HG02885 (cell line): ENCODE data around the gene HSPE1.

Source experiments
- ATAC-seq: cut with Tn5 transposase; IDR thresholded peaks from one replicate; pipeline ENCODE4 v1.9.1; 2021; ENCODE audit warnings: mild to moderate bottlenecking; ENCODE audit not compliant: unreplicated experiment, poor library complexity

The HSPE1 gene

DNA sequence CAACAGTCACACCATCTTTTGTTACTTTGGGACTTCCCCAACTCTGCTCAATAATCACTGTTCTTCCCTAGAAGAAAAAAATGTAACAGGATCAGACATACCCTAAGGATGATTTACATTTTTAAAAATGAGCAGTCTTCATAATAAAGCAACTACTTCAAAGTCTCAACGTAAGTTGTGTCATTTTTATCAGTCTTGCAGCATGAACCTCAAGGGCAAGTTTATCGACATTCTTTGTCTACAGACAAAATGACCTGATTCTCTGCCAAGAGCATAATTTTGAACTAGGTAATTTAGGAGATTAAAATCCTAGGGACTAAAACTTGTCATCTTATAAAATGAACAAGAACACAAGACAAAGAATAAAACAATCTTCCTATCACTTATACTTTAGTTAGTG lies 2.9 kb upstream of the HSPE1 start:
- ATAC-seq: no peak

- ATAC-seq: no peak
These were observed 1.8 kb upstream of the HSPE1 start for GRCh38 chr2:197498235-197498936.

GRCh38 chr2:197498937-197499593 lies 1.1 kb upstream of the HSPE1 start:
- peak; percentile 20 for ATAC-seq

DNA sequence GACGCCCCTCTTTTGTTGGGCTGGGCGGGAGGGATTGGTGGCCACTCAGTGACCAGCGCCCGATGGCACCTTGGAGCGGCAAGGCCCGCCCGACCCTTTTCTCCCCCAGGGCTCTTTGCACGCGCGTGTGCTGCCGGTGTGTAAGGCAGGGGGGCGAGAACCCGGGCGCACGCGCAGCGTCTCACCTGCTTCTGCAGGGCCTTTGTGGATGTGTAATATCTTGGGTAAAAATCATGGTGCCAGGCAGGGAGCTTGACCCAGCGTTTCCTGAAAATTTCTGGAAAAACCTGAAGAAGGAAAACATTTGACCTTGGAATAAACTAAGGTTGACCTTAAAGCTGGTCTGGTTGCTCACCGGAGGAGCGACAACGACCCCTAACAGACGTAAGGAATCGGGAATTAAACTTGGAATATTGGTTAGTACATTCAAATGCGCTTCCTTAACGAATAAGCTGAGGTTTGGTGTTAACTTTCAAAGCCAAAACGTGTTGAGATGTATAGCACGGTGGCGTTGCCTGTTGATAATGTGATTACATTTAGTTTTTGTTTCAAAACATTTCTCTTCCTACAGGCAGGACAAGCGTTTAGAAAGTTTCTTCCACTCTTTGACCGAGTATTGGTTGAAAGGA lies 438 bp downstream of the HSPE1 start:
- peak; percentile 5 for ATAC-seq

DNA sequence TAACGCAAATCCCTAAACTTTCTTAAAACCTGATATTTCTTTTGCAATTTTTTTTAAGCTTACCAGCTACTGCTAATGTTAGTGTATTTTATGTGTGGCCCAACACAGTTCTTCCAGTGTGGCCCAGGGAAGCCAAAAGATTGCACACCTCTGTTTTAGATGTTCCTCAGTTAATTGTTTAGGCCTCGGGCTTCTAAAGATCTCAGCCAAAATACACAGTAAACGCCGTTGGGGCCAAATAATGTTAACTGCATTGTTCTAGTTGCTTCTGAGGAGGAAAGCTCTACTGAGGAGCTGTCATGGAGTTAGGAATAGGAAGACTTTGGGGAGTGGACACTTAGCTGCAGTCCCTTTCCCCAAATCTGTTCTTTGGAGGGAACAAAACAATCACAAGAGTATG lies 2.0 kb downstream of the HSPE1 start:
- no peak for ATAC-seq

DNA sequence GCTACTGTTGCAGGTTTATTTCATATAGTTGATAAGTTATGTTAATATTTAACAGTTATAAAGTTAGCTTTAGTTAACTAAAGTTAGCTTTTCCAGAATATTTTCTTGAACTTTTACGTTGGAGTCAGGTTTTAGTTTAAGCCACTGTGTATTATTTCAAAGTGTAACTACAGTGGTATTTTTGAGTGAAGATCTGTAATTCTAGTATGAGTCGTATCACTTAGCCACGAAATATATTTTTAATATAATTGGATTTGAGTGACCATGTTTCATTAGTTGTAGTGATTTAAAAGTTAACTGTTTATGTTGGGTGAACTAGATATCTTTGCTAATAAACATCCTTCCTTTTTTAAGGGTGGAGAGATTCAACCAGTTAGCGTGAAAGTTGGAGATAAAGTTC lies 2.5 kb downstream of the HSPE1 start:
- no peak for ATAC-seq

GRCh38 chr2:197504000-197504399 lies 3.8 kb downstream of the HSPE1 start:
- ATAC-seq: no peak

DNA sequence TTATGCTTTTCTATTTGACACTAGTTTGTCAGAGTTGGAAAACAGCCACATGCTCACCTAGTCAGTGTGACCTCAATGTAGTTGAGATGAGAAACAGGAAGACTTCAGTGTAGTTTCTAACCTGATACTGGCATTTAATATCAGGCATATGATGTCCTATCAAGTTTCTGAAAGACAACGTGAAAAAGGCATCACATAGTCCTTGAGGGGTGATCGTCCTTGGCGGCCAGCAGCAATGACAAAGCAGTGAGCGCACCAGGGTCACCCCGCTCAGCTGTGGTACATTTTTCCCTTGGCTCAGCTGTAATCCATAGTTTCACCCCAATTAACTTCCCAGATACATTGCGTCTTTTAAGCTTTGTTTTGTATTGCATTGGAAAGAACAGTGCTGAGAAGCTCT lies 4.3 kb downstream of the HSPE1 start:
- ATAC-seq: no peak

DNA sequence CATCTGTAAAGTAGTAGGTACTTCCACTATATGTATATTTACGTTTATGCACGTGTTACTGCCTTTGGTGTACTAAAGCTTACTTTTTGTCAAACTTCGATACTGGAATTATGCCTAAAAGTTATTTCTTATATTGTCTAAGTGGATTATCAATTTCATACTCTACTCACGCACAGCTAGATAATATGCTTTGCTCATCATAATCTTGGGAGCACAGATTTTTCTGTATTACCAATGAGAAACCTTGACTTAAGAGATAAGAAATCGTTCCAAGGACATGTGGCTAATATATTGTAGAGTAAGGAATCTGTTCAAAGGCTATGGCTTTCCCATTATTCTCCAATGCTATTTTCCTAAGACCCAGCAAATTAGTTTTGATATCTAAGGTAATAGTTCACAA lies 6.5 kb downstream of the HSPE1 start:
- no peak for ATAC-seq

DNA sequence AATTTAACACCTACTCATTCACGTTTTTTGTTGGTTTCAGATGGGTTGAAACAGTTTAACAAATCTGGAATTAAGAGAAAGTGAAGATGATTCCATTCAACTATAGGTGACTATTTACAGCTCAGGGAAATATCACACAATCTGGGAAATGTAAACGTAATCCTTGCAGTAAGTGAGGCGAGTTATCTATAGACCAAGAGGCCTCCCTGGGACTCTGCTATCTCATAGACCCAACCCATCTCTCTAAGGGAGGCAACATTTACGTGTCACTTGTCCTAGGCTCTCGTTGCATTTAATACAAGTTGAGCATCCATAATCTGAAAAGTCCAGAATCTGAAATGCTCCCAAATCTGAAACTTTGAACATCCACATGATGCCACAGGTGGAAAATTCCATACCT lies 13.7 kb downstream of the HSPE1 start:
- no peak for ATAC-seq

DNA sequence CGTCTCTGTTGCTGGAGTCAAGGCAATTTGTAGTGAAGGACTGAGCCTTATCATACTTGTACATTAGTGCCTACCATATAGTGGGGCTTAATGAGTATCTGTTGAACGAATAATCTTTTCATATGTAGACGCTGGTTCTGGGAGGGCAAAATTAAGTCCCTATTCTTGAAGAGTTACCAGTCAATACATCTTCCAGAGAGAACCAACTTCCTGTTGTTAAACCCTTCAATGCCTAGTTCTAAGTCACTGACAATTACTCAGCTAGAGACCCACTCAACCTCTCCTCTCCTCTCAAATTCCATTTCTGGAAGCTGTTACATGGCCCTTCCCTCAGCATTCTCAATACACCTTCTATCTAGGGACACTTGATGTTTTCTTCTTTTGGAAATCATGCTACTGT lies 14.6 kb downstream of the HSPE1 start:
- no peak for ATAC-seq

DNA sequence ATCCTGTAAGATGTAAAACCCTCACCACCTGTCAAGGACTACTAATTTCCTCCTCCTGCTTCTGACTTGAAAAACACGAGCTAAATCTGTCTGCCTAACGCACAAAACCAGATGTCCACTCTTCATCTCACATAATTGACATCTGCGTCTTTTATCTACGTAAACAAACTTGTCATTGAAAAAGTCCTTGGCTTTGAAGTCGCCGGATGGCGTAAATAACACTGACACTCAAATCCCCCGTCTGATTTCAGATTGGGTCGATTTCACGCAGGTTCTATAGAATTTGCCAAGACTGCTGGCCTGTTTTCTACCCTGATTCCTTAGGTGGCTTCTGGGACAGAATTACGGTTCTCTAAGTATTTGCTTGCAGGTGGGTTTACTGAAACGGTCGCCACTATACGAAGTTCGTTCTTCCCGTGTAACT lies 15.1 kb downstream of the HSPE1 start:
- peak; percentile 6 for ATAC-seq

- ATAC-seq: peak; percentile 94
These were observed 15.7 kb downstream of the HSPE1 start, which contains the start of gene MOB4 for GRCh38 chr2:197515739-197516392. Gene MOB4 (plus strand): TSS chr2:197516066. CDS start chr2:197516087, 21 bp downstream.

- no peak for ATAC-seq
These were observed 16.2 kb downstream of the HSPE1 start for GRCh38 chr2:197516393-197516761.

GRCh38 chr2:197517150-197517549 lies 17.0 kb downstream of the HSPE1 start:
- no peak for ATAC-seq

DNA sequence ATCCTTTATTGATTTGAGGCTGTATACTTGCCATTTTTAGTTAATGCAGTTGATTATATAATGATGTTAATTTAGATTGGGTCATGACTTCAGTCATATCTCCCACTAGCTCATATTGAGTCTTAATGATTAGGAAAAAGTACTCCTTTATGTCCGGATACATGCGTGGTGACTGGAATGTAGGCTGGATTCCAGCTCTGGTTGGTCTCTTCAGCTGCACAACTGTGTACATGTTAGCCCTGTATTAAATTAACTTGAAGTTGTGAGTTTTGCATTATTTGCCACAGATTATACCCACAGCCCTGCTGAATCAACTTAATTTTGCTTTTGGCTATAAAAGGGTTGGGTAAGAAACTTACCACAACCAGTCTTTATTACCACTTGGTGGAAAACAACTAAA lies 38.2 kb downstream of the HSPE1 start:
- ATAC-seq: no peak

DNA sequence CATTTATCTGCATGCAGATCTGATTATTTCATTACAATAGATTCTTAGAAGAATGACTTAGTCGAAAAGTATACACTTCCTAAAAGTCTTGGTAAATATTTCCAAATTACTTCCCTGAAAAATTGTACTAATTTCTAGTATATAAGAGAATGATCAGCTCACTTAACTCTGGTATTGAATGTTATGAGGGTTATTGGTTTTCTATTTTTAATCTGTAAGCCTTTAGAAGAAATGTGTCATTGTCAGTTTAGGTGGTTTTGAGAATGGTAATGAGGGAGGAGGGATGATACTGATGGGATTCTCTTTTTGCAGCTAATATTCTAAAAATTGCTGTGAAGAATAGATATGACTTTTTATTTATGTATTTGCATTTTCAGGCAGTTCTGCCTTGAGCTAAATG lies 39.6 kb downstream of the HSPE1 start:
- no peak for ATAC-seq

GRCh38 chr2:197543206-197543605 lies 43.0 kb downstream of the HSPE1 start:
- ATAC-seq: no peak

DNA sequence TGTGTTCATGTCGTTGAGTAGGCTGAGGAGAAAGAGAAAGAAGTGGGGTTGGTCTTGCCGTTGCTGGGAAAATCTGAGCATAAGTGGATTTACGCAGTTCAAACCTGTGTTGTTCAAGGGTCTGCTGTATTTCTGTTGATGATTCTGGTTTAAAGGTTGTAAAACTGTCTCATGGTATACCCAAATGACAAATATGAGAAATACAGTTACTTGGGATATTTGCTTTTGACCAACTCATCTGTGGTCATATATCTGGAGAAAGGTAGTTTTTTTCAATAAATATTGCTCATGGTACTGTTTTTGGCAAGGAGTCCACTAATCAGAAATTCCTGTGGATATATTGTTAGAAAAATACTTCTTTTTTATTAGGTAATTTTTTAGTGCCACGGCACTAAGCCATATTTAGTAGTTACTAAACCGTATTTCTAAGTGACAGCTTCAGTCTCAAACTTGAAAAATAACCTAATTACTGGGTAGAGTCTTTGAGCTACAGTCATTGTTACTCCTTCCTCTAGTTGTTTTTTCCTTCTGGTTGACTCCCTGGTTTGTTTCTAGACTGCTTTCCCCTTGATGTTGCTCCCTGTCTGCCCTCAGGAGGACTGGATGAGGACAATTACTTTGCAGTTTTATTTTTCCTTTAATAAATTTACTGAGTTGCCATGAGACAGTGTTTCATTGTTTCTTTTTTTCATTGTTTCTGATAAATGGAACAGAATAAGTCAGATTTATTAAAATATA lies 47.2 kb downstream of the HSPE1 start:
- no peak for ATAC-seq

GRCh38 chr2:197548582-197548981 lies 48.4 kb downstream of the HSPE1 start:
- ATAC-seq: no peak
